ENCODE data around the gene TUT7. TPM values are rescaled to one million over a fixed set of nuclear protein-coding genes. Genes with fewer than 3 reads are reported as not detected.
A peak's percentile ranks its signal among the peaks of the same experiment; 100 is the strongest.
"Not testable (repeated sequence)": the region's sequence is repeated elsewhere in the genome, so short reads cannot be mapped to it uniquely, and the experiment has no call there.

Gene TUT7
- total RNA-seq, 1 donor from 2014 or later = 29.4 TPM

DNA sequence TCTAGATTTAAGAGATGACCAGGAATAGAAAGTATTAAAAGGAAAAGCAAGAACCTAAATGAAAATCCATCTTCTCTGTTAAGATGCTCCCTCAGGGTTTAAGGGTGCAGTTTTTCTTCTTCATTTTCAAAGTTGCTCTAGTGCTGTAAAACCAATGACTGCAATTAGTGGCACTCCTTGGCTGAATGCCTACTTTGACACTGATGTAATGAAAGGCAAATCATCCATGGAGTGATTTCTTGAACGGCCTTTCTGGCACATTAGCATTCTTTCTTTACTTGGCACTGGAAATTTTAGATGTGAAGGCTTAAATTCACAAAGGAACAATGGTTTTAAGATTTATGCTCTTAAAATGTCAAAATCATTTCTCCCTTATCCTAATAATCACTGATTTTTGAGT lies 52.5 kb downstream of the TUT7 start:
- no peak for DNase-seq (ENCODE audit: low spot score)

DNA sequence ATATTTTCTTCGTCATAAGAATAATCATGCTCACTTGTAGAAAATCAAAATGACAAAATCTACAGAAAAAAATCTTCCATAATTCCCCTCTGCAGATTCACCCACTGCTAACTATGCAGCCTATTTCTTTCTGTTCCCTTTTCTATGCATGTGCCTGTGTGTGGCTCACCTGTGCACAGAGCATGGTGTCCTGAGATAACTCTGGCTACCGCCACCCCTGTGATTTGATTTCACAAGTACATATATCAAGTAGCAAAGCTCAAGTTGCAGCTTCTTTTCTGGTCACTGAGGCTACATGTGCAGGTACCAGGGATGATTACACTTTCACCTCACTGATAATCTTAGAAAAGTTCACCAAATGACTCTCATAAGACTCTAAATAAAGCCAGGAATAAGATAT lies 53.5 kb downstream of the TUT7 start:
- DNase-seq (ENCODE audit: low spot score) = no peak

DNA sequence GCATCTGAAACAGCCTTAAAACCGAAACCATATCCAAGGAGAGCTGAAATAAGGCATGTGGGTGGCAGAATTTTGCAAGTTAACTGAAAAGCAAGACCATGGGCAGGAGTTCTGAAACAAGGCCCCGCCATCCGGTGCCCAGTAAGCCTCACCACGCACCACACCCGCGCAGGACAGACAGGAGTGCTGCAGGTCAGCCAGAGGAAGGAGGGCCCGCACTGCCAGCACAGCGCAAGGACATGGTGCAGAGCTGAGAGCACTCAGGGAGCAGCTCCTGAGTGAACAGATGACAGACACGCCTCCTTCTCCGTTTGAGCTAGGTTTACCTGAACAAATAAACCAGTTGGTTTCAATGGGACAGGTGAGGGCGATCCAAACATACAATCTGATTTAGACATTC lies 55.3 kb downstream of the TUT7 start:
- no peak for DNase-seq (ENCODE audit: low spot score)

DNA sequence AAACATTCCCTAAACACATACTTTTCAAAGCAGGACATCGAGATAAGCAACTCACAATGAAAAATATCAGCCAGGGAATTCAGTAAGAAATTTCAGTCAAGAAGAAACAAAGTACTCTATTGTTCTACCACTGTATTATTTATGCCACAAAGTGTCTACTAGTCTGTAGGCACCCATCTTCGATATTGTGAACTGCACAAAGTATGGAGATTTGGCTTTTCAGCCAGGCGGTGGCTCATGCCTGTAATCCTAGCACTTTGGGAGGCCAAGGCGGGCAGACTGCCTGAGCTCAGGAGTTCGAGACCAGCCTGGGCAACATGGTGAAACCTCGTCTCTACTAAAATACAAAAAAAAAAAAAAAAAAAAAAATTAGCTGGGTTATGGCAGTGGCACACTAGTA lies 63.9 kb downstream of the TUT7 start:
- DNase-seq (ENCODE audit: low spot score) = not testable (repeated sequence)

DNA sequence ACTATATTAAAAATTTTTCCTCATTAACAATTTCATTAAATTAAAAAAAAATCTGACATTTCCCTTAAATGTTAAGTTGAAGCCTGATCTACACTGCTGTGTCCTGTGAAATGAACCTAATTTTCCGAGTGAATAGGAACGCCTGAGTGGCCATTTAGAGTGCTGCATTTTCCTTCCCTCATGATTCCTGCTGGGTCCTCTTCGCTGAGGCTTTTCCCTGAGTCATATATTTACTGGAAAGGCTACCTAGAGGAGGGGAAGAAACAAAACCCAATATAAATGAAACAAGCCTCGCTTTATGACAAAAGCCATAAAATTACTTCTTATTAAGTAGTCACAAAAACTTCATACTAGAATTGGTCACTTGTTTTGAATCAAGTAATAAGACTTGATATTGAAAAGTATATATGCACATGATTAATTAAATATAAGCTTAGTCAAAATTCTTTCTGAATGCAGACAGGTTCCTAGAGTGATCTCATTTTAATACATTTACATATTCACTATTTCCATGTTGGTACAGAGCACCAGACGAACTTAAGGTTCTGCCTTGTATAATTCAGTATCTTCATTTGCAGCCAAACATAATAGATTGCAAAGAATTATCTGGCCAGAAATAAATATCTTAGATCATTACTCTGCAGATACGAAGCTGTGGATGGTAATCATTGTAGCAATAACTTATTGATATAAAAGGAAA lies 65.6 kb downstream of the TUT7 start:
- no peak for DNase-seq (ENCODE audit: low spot score)

DNA sequence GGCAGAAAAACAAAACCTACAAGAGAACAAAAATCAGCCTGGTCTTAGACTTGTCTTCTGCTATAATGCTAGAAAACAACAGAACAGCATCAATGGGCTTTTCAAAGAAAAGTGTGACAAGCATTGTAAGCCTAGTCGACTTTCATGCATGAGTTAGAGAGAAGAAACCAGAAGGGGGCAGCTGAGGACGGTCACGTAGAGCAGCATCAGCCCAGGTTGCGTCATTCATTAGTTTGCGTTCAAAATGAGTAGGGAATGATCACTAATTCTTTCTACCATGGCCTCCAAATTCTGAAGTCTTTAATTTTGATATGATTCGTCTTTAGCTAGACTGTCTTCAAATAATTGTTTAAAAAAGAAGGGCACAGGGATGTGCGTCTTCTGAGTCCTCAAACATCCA lies 67.2 kb downstream of the TUT7 start:
- peak; percentile 26 for DNase-seq (ENCODE audit: low spot score)

DNA sequence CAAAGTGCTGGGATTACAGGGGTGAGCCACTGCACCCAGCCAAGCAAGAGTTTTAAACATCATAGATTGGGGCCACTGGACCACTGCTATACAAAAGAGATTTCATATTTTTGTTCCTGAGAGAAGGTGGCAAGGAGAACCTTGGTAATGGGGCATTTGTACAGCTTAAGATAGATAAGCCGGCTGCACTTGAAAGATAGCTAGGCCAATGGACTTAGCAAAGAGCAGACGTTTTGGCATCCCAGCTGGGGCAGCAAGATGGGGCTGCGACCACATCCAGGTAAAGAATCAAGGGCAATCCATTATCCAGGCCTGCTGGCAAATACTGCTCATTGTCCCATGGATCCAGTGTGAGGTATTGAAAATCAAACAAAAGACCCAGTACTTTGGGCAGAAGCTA lies 67.9 kb downstream of the TUT7 start:
- DNase-seq (ENCODE audit: low spot score) = no peak

DNA sequence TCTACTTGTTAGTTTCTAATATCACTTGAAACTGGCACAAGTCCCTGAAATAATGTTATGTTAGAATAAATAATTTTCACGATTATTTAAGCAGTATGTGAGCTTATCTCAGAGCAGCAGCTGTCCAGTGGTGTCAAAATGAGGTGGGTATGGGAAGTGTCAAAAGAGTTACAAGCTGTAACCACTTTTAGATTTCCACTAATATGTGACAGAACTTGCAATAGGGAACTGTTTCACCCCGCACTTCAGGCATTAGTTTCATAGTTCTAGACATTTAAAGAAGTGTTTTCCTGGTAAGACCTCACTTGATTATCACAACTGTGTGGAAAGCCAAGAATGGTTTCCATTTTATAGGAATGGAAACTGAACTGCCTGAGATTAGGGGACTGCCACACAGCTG lies 68.9 kb downstream of the TUT7 start:
- no peak for DNase-seq (ENCODE audit: low spot score)

DNA sequence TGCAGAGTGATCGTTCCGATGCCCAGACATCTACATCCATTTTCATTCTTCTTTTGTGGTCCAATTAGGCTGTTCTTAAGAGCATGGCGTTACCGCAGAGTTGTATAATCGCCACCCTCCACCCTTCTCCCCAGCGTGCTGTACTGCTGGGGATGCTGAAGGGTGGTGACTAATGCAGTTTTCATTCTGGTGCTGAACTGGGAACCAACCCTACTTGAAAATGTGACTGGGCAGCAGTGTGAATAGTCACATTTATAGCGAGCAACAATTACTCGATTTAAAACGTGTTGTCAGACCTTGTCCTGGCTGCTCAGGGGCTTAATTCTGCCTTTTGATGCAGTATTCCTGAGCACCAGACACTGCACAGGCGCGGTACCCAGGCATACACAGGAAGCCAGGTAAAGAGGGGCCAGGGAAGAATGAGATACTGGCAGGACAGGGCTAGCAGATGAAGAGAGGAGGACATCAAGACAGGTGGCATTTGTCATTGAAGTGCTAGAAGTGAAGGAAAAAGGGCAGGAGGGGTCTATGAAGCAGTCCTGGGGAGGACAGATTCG lies 71.2 kb downstream of the TUT7 start:
- no peak for DNase-seq (ENCODE audit: low spot score)

DNA sequence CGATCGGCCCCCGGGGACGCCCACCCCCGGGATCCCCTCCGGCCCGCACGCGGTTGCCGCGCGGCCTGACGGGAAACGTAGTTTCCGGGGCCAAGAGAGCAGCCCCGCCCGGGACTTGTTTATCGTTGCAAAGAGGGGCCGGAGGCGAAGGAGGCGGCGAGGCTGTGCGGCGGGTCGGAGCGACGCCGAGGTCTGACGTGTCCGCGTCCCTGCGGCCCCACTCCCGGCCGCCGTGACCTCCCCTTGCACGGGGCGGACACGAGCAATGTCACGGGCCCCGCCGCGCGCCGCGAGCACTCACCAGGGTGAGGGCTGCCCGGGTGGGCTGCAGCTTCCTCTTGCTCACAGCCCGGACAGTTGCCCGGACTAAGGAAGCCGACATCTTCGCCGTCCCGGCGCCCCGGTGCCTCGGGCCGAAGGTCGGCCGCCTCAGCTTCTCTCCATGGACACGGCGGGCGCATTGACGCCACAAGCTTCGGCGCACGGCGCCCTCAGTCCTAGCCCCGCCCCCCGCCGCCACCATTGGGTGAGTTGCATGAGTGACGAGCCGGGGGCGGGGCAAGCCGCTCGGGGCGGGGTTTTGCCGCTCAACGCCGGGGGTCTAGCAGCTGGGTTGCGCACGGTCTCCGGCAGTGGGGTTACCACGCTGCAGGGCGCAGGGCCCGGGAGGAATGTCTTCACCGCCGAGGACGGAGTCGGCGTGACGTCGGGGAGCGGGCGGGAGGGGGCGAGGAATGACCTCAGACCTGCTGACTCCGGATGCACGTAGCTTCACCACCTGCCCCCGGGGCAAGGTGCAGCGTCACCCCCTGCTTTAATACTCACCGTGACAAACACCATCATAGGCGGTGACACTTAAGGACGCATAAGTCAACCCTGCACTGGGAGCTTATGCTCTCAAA lies 71.9 kb downstream of the TUT7 start, which contains the start of gene ISCA1:
Gene ISCA1, minus strand, starts transcription at position 462 of the 902 bp plus-strand sequence. Its CDS starts 80 bp downstream, at position 382.
- DNase-seq (ENCODE audit: low spot score) = peak; percentile 97

DNA sequence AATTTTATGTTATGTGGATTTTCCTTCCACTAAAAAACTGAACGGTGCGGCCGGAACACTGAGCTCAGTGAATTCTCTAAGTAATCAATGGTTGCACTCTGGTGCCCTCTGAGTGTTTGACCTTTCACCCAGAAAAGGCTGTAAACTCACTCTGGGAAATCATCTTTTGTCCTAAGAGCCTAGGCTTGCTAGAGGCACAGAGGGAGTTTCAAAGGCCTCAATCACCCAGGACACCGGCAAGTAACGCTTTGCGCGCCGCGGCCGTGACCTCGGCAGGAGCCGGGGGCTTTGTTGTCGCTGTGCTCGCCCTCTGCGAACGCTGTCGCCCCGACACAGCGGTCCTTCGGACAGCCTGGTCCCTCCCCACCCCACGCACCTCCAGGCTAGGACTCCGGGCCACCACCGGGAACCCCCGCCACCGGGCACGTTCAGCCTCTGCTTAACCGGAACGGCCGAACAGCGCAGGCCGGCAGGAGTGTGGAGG lies 72.6 kb downstream of the TUT7 start:
- DNase-seq (ENCODE audit: low spot score) = no peak

DNA sequence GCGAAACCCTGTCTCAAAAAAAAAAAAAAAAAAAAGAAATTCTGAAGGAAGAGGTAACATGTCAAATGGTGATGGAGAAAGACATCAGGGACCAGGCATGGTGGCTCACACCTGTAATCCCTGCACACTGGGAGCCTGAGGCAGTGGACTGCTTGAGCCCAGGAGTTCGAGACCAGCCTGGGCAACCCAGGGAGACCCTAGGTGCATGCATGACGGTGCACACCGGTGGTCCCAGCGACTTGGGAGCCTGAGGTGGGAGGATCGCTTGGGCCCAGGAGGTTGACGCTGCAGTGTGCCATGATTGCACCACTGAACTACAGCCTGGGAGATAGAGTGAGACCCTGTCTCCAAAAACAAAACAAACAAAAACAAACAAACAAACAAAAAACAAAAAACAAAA lies 73.6 kb downstream of the TUT7 start:
- DNase-seq (ENCODE audit: low spot score) = no peak

DNA sequence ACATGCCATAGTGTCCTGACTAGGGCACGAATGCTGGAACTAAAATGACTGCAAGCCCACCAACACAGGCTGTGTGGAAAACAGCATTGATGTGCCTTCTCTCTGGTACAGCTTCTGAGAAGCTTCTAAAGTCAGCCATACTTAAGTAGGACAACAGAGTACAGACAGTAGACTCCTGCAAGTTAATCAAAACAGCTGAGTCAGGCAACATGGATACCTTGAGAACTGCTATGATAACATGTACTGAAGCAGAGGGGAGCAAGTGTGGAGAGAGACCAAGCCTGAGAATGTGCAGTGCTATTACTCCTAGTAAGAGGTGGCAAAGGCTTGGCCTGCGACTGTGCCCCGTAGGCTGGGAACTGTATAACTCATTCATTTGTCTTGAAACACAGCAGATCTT lies 74.4 kb downstream of the TUT7 start:
- DNase-seq (ENCODE audit: low spot score) = no peak

DNA sequence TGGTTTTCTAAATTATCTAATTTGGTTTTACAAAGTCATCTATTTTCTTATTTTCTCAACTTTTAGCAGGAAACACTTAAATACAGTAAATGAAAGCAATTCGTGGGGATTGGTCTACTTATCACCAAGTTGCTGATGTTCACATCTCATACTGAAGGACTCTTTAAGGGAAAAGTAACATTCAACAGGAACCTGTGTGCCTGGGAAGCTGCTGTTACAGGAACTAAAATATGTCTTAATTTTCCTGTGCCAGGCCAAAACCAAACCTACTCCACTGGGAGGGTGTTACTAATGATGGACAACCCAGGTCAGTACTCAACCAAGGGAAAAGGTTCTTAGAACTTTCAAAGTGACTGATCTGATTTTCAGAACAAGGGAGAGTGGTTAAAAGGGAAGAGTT lies 77.1 kb downstream of the TUT7 start:
- DNase-seq (ENCODE audit: low spot score) = no peak

DNA sequence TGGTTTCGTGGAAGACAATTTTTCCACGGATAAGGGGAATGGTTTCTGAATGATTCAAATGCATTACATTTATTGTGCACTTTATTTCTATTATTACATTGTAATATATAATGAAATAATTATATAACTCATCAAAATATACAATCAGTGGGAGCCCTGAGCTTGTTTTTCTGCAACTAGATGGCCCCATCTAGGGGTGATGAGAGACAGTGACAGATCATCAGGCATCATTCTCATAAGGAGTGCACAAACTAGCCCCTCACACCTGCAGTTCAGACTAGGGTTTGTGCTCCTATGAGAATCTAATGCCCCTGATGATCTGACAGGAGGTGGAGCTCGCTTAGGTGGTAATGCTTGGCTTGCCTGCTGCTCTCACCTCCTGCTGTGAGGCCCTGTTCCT lies 78.2 kb downstream of the TUT7 start:
- no peak for DNase-seq (ENCODE audit: low spot score)

DNA sequence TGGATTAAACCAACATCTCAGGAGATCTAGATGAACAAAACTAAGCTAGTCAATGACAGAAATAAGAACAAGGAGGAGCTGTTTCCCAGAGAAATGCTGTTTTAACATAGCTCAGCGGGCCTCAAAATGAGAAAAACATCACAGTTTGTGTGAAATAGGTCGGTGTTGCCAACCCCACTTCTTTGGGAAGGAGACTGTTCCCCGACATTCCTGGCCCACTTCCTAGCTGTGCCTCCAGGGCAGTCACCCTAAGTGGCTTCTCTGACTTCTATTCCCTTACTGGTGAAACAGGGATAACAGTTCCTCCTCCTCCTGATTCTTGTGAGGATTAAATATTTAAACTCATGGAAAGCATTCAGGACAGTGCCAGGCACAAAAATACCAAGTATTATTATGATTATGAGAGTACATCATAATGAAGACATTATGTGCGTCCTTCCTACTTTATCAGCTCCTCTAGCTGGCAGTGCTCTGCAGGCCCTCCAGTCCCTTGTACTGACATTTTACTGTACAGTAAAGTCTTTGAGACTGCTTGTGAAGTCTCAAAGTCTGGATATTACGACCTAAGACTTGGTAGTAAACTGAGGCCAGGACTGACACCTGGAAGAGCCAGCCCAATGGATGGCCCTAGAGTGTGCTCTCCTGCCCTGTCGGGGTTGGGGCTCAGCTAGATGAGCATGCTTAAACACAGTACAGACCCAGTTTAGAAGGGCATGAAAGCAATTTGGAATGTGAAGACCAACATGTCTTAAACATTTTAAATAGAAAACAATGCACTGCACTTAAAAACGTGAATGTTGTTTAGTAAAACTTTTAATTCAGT lies 79.2 kb downstream of the TUT7 start:
- DNase-seq (ENCODE audit: low spot score) = no peak

DNA sequence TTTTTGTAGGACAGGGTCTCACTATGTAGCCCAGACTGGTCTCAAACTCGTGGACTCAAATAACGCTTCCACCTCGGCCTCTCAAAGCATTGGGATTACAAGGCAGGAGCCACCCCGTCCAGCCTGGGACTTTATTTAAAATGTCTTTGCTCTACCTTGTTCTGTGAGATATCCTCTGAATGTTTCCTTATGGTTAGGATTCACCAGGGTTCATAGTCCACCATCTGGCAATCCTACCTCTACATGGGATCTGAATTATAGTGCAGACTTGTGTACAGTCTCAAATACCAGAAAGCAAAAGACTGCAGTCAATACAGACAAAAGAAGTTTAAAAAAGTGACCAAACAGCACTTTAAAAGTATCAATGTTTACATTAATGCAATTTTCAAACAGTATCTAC lies 82.0 kb downstream of the TUT7 start:
- no peak for DNase-seq (ENCODE audit: low spot score)

DNA sequence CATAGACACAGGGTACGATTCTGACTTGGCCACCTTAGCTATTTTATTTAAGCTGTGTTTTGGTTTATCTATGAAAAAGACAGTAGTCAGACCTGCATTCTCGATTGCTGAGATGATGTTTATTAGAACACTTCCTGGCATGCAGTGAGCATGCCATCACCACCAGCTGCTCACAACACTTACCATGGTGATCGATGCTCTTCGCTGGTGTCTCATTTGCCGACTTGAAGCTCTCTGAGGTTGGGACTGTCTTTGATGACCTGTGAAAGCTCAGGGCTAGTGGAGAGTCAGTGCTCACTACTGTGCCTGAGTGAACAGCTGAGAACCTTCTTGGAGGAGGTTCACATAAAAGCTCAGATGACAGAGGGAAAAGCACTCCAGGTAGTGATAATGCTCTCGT lies 90.3 kb downstream of the TUT7 start:
- no peak for DNase-seq (ENCODE audit: low spot score)

DNA sequence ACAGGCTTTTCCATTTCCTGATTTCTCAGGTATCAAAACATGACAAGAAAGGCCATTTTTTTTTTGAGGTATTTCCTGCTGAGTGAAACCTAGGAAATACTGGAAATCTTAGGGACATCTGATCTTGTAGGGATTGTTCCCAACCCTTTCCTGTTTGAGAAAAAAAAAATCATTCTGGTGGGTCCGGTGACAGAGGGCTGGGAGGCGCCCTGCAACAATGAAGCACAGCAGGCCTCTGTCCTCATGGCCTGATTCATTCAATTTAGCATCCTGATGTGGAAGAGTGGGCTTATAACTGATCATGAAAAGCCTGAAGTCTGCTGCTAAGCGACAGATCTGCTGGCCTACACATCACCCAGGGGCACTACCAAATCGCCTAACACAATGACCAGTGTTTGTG lies 91.7 kb downstream of the TUT7 start:
- no peak for DNase-seq (ENCODE audit: low spot score)

DNA sequence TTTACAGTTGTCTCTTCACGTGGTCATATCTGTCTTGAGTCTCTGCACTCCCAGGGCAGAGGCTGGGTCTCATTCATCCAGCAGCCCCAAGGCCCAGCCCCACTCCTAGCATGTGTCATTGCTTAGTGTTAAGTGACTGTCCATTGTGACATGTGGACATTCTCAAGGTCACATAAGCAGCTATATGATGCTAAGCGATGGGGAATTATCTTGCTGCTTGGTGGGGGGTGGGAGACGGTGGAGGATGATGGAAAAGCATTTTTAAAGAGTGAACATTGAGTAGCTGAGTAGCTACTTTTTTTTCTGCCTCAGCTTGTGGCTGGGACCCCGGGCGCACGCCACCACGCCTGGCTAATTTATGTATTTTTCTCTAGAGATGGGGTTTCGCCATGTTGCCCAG lies 94.7 kb downstream of the TUT7 start, which contains the start of gene C9orf153:
Gene C9orf153, minus strand, starts transcription at position 101 of the 400 bp plus-strand sequence. CDS start 30,054 bp downstream, outside the sequence.
- no peak for DNase-seq (ENCODE audit: low spot score)

DNA sequence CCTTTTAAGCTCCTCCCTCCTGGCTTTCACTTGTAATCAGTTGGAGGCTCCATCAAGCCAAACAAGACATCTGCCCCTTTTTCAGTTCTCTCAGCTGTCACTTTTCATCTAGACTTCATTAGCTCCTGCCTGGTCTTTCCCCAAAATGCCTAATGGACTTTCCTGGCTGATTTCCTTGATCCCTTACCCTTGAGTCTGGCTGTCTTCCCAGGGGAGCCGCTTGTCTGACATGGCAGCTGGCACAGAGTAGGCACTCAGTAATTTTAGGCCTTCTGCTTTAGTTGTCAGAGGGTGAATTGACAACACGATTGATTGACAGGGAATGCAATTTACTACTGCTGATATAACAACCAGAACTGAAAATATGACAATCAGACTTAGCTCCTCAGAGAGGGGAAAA lies 96.8 kb downstream of the TUT7 start:
- DNase-seq (ENCODE audit: low spot score) = no peak

All from umbilical cord (tissue), 2 donors.